Omental fat pad (tissue), 4 donors: ENCODE results near the gene LRRC8C. TPM values are rescaled to one million over a fixed set of nuclear protein-coding genes. Genes with fewer than 3 reads are reported as not detected.
A peak's percentile ranks its signal among the peaks of the same experiment; 100 is the strongest.

Experiments
- ATAC-seq: fragments of 150-250 bp; one replicate; pipeline ENCODE4 v1.9.1; 2016; ENCODE audit warnings: mild to moderate bottlenecking, moderate library complexity; ENCODE audit not compliant: low FRiP score
- DNase-seq: peaks from one replicate; pipeline ENCODE4 v3.0.0-alpha.2; 2019; ENCODE audit warnings: low spot score
- total RNA-seq, 4 donors: library from RNA; depleted of rRNA; stranded (reverse); fragments of >200 nt; gene quantifications; one replicate each; pipeline ENCODE4 v1.1.0, GENCODE V29; 2016
- TF ChIP-seq, protein P1 (sequence below), 3 donors: fragments of 450-650 bp; IDR thresholded peaks; one replicate each; pipeline ENCODE4 v1.5.1; 2016 to 2017; ENCODE audit warnings: antibody characterized with exemption in 3 of 3, mild to moderate bottlenecking in 3 of 3, moderate library complexity in 2 of 3

LRRC8C gene
- total RNA-seq, 4 donors from 2014 or later: 10.9 to 39.4 (median 19.3) TPM

DNA sequence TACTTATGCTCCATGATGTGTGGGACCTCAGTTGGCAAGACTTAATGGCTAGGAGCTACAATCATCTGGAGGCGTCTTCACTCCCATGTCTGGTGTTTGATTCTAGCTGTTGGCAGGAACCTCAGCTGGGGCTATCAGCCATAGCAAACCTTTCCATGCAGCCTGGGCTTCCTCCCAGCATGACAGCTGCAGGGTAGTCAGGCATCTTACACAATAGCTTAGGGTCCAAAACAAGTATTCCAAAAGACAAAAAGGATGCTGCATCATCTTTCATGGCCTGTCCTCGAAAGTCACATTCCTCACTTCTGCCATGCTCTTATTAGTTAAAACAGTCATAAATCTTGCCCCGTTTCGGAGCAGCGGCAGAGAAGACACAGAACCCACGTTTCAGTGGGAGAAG lies 90.9 kb downstream of the LRRC8C start:
- TF ChIP-seq, protein P1, sequence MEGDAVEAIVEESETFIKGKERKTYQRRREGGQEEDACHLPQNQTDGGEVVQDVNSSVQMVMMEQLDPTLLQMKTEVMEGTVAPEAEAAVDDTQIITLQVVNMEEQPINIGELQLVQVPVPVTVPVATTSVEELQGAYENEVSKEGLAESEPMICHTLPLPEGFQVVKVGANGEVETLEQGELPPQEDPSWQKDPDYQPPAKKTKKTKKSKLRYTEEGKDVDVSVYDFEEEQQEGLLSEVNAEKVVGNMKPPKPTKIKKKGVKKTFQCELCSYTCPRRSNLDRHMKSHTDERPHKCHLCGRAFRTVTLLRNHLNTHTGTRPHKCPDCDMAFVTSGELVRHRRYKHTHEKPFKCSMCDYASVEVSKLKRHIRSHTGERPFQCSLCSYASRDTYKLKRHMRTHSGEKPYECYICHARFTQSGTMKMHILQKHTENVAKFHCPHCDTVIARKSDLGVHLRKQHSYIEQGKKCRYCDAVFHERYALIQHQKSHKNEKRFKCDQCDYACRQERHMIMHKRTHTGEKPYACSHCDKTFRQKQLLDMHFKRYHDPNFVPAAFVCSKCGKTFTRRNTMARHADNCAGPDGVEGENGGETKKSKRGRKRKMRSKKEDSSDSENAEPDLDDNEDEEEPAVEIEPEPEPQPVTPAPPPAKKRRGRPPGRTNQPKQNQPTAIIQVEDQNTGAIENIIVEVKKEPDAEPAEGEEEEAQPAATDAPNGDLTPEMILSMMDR (IDR thresholded peaks at IDR 0.05): no peak
- ATAC-seq (no peak), DNase-seq (no peak)

DNA sequence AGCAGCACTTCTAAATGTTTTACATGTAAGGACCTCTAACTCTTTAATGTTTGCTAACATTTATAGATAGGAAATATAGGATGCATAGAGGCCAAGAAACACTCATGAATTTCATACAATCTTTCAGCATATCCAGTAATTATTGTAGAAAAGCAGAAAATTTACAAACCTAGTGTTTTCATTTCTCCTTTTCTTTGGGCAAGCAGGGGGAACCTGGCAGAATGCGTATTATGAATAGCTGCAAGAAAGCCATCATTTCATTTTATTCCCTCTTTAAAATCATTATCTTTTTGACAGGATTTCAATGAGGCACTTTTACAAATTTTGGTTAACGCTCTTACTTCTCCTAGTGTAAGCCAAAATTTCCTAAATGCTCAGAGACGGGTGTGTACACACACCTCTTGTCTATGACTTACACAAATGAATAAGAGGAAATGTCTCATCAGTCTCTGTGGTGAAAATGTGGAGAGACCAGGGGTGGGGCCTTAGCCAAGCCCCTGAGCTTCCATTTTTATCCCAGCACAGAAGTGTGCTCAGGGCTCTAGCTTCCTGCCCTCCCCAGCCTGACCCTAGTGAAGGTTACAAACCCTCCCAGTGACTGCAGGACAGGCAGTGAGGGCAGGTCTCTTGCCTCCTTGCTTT lies 91.6 kb downstream of the LRRC8C start:
- ATAC-seq (peak; percentile 68), DNase-seq (no peak)
- TF ChIP-seq, protein P1 (IDR thresholded peaks at IDR 0.05): no peak

DNA sequence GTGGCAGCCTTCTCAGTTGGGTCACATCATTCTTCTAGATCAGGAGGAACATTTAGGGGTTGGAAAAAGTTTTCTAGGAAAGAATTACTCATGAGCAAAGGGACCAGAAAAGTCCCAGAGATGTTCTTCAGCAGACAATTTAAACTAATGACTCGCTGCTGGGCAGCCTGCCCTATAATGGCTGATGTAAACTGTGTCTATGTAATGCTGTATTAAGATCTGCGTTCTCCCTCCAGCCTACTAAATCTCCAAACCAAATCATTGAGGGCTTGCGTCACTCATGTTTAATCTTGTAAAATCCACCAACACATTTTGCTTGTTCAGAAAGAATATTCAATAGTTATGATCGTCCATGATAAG lies 92.1 kb downstream of the LRRC8C start:
- DNase-seq: peak; percentile 40
- TF ChIP-seq, protein P1 (IDR thresholded peaks at IDR 0.05): no peak
- peak; percentile 67 for ATAC-seq

DNA sequence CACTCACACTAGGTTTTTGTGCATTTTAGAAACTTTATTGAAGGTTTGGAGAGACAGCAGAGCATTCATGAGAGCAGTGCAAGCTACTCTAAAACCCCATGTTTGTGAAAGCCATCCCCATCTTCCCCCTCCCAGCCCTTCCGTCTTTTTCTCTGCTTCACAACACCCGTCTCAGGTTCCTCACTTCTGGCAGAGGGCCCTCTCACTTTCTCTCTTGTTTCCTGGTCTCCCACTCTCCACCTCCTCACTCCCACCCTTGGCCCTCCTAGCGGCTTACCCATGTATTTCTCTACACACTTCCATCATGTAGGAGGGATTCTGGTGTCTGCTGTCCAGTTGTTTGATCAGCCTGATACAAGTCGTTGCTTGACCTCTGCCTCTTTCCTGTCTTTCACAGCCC lies 92.7 kb downstream of the LRRC8C start:
- ATAC-seq: no peak
- TF ChIP-seq, protein P1 (IDR thresholded peaks at IDR 0.05): no peak
- DNase-seq: no peak

DNA sequence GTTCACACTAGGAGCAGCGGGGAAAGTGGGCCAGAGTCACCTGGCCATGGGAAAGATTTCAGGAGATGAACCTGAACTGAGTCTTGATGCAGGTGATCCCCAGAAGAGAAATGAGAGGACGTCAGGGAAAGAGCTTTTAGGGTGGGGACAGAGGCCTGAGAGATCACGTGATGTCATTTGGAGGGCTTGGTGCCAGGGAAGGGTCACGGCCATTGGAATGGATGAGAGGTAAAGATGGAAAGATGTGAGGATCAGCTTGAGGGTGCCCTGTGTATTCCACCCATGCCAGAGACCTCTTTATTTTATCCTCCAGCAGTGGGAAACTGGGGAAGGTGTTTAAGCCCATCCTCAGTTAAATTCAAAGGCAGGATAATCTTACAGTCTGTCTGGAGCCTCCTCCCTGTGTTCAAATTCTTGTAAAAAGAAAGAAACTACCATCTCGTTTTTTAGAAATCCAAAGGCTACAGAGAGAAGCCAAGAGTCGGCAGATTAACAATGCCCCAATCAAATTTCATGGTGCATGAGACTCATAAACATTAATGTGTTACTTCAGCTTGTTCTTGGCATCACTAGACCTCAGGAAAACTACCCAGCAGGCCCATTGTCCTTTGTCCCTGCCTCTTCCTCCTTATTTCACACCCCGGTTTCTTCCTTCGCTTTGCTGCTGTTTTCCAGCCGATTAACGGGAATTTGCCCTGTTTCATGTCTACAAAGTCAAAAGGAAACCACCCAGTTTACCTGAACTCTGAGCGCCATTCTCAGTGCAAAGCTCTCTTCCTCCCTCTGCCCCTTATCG lies 94.8 kb downstream of the LRRC8C start:
- no peak for ATAC-seq
- TF ChIP-seq, protein P1 (IDR thresholded peaks at IDR 0.05): no peak
- no peak for DNase-seq

DNA sequence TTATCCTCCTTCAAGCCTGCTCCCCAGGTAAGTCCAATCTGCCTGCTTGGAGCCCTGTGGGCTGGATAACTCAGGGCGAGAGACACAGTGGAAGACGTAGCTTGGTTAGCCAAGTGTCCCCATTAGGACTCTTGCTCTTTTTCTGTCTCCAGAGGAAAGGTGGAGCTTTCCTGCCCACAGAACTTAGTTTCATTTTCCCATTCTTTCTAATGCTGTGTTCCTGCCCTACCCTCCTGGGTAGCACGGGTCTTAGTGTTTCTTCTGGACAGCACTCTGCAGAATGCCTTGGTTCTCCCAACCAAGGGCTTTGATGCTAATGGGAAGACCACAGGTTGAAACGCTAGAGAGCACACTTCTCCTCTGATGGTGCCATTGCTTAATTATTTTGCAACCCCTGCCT lies 95.5 kb downstream of the LRRC8C start:
- DNase-seq: no peak
- TF ChIP-seq, protein P1 (IDR thresholded peaks at IDR 0.05): no peak
- ATAC-seq: no peak

DNA sequence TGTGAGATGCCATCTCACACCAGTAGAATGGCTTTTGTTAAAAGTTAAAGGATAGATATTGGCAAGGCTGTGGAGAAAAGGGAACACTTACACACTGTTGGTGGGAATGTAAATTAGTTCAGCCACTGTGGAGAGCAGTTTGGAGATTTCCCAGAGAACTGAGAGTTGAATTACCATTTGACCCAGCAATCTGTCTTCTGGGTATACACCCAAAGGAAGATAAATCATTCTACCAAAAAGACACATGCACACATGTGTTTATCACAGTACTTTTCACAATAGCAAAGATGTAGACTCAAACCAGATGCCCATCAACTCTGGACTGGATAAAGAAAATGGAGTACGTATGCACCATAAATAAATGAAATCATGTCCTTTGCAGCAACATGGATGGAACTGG lies 99.3 kb downstream of the LRRC8C start:
- ATAC-seq (no peak), DNase-seq (no peak)
- TF ChIP-seq, protein P1 (IDR thresholded peaks at IDR 0.05): no peak
